HG03175 (cell line): ENCODE measurements around the gene ASZ1.

Experiments
- ATAC-seq: cut with Tn5 transposase; IDR thresholded peaks from one replicate; pipeline ENCODE4 v1.9.1; 2021; ENCODE audit warnings: mild to moderate bottlenecking, moderate library complexity; ENCODE audit not compliant: unreplicated experiment

ASZ1 gene

DNA sequence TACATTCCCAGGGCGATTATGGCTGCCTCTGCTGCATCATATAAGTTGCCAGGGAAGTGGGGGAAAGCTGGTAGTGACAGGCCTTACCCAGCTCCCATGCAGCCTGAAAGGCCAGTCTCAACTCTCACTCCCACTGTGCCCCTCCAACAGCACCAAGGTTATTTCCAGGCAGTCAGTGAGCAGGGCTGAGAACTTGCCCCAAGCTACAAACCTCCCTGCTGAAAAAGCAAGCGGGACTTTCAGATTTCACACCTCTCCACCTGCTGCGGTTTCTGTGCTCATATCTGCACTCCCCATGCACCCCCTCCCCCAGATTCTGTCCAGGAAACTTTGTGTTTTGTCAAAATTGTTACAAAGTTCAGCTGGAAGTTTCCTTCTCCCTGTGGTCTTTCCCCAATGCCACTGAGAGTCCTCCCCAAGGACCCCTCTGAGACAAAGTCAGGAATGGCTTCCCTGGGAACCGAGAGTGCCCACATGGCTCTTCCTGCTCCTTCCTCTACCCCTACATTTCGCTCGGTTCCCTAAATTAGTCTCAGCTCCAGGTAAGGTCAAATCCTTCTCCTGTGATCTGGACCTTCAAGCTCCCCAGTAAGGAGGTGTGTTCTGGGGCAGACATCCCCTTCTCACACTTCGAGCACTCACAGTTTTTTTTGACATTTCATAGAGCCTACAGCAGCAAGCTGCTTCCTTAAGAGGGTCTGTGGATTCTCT is 79.2 kb downstream of the ASZ1 start:
- peak; percentile 91 for ATAC-seq

DNA sequence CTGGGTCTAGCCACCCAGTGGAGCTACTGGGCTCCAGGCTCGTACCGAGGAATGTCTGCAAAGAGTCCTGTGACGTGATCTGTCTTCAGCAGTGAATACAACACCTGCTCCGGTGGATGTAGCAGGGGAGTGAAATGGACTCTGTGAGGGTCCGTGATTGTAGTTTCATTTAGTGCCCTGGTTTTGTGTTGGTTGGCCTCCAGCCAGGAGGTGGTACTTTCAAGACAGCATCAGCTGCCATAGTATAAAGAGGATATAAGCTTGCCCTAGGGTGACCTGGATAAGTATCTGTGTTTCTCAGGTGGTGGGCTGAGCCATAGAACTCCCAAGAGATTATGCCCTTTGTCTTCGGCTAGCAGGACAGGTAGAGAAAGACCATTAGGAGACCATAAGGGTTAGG is 79.8 kb downstream of the ASZ1 start:
- ATAC-seq = peak; percentile 26

DNA sequence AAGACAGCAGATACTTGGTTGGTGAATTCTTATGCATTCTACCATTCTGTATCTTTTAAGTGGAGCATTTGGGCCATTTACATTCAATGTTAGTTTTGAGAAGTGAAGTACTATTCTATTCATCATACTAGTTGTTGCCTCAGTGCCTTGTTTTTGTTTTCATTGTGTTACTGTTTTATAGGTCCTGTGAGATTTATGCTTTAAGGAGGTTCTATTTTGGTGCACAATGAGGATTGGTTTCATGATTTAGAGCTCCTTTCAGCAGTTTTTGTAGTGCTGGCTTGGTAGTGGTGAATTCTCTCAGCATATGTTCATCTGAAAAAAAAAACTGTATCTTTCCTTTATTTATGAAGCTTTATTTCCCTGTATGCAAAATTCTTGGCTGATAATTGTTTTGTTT is 81.1 kb downstream of the ASZ1 start:
- ATAC-seq = no peak

DNA sequence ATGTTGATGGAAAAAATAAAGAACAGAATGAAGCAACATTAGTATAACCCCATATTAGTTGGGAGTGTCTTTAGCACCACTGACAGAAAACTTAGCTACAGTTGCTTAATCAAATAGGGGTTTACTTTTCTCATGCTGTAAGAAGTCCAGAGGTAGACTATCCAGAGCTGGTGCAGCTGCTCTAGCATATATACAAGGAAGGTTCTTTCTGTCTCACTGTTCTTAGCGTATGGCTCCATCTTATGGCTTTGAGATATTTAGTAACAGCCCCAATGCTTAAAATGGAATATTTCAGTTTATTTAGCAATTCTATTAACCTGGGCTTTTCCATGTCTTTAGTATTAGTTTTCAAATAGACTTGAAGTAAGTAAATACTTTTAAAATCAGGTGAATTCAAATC is 89.3 kb downstream of the ASZ1 start:
- no peak for ATAC-seq

DNA sequence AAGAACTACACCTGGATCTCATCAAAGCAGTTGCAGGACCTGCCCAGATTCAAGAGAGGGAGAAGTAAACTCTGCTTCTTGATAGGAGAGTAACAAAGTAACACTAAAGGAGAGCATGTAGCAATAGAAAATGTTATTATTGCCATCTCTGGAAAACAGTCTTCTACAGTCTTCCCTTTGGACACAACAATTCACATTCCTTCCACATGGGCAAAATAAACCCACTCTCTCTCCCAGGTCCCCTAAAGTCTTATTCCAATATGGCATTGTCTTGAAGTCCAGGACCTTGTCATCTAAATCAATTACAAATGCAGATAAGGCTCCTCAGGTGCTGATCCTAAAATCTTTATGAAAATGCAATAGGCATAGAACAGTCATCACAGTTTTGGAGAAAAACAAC is 94.1 kb downstream of the ASZ1 start:
- ATAC-seq = no peak

DNA sequence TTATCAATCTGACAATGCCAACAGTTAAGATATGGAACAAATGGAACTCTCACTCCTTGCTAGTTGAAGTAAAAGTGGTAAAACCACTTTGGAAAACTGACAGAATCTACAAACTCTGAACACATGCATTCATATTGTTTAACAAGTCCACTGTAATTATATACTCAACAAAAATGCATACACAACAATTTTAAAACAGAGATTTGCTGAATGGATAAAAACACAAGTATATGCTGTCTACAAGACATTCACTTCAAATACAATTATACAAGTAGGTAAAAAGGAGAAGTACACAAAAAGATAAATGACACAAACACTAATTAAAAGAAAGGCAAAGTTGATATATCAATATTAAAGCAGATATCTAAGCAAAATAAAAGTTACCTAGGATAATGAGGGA is 95.3 kb downstream of the ASZ1 start:
- no peak for ATAC-seq

DNA sequence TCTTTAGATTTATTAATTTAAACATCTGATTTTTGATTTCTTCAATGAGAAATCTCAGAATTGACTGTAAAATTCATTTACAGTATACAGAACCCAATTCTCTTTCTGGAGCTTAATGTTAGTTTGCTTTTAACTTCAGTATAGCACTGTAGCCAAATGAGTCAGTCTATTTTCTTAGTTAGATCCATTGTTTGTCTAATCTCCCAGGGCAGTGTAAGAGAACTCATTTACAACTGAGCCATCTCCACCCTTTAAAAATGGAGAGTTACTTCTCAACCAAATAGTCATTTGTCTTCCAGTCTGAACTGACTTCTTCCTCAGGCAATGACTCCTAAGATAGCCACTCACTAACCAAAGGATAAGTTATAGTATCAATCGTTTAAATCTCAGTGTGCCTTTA is 101.5 kb downstream of the ASZ1 start:
- no peak for ATAC-seq

DNA sequence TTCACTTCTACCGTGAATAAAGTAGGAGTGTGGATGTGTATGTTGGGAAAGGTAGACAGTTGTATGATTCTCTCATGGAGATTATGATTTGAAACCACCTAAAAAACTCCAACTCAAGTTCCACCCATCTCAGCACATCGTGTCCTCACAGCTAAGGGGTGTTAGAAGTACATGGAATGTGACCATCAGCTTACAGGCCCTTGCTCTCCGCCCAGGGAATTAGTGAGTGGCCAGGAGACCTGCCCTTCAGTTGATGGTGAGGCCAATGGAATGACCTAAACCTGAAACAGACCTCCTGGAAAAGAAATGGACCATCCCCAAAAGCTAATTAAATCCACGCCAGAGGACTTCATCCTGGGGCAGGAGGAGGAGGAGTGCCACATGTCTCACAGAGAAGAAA is 102.3 kb downstream of the ASZ1 start:
- ATAC-seq = no peak

DNA sequence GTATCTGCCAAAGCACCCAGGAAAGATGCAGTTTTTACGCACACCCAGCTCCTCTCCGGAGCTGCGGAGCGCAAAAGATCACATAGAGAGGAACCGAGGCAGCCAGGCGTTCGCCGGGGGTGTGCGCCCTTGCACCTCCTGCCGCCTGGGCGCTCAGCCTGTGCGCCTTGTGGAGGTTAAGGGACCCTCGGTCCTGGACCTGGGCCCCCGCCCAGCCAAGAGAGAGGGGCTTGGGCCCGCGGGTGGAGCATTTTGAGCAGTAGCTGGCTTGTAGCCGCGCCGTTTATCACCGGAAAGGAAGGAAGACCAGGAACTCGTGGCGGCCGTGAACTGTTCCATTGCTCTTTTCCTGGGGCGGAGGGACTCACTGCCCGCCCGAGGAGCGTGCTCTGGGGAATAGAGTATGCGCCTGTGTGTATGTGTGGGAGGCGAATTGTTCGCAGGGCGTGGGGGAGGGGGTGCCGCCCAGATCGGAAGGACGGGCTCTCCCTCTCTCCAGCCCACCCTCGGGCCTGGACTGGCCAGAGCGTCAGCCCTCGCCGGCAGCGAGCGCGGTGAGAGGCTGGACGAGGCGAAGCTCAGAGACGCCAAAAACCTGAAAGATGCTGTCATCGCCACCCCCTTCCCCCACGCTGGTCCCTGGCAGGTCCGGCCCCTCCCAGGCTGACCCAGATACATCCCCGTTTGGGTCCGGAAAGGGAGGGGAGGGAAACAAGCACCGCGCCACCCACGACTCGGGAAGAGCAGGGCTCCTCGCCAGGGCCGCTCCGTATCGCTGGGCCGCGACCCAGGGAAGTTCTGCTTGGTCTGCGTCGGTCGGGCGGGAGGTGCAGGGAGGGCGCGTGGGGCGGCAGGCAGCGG is 103.2 kb downstream of the ASZ1 start:
- no peak for ATAC-seq

DNA sequence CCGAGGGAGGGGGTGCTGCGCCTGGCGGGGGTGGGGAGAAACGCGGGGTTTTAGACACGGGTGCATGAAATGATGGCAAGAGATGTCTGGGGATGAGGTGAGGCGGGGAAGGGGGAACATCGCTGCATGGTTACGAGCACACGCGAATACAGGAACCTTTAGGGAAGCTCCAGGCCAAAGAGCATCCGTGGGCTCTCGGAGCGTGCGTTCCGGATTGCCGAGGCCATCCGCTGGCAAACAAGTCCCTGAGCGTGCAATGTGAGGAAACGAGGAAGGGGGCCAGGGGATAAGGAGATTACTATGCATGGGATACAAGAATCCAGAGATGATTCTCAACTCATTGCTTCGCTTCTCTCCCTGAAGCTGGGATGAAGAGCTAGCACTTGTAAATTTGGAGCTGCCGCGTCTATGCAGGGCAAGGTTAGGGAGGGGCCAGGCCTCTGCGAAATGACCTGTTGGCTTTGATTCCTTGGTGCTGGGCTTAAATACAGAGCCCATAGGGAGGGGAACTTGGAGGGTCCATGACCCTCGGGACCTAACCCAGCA is 103.9 kb downstream of the ASZ1 start:
- ATAC-seq = no peak

DNA sequence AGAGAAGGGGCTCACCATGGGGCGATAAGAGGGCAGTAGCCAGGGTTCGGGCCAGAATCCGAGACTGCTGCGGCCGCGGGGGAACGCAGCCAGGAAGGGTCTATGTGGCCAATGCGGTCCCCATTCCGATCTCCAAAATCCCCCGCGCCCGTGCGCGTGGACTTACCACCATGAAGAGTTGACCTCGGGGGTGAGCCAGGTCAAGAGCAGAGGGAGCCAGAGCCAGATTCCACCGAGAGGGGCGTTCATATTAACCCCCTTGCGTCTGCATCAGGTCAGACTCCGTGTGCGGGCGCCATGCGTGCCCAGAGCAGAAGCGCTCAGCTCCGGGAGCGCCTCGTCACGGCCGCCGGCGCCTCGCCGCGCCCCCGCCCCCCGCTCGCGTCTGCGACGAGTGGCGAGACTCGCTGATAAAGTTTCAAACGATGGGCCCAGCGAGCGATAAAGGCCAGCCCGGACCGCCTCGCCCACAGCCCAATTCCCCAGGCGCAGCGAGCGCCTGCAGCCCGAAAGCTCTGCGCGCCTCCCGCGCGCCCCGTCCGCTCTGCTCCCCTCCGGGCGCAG is 104.5 kb downstream of the ASZ1 start, which contains the start of gene WNT2:
Gene WNT2 (minus strand): TSS at position 318 of the 564 bp plus-strand sequence. CDS start 69 bp downstream, at position 249.
- no peak for ATAC-seq

DNA sequence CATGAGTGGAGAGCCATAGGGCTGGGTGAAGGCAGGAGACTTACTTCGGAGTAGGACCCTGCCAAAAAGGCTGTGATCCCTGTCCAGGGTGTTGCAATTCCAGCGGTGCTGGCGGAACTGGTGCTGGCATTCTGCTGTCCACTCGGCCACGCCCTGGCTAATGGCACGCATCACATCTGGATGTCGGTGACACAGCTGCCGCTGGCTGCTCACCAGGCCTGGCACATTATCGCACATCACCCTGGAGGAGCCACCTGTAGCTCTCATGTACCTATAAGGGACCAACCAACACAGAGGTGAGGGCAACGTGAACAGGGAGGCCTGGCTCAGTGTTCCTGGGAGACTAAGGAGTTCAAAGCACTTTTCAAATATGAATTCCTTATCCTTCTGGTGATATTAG is 106.8 kb downstream of the ASZ1 start:
- ATAC-seq = no peak

DNA sequence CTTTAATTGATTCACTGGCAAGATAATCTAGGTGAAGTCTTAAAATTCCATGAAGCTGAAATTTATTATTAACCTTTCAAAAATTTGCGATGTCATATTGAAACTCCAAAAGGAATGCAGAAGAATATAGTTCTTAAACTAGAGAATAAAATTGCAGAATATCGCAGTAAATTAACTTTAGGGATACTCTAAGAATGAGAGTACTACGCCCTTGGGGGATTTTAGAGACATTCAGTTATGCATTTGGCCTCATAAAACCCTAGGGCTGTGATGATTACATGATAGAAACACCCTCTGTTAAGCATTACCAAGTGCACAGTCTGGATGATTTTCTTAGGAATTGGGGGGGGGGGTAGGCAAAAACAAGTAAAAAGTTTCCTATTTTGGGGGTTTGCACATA is 108.1 kb downstream of the ASZ1 start:
- no peak for ATAC-seq

DNA sequence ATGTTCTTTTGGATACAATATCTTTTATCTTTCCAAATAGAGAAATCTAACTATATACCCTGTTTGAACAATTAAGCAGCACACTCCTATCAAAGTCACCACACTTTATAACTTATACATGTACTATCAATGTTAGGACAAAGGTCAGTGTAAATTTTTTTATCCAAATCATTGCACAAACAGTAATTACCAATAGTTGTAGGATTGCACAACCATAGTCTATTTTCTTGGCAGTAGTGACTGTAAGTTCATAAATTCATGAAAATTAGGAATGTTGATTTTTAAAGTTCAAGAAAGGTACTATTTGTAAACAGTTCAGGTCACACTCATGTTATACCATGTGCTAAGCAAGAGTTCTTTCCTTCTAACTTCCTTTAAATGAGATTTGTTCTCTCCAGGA is 113.7 kb downstream of the ASZ1 start:
- ATAC-seq = no peak
